Stimulated activated naive CD4-positive, alpha-beta T cell treated with Interleukin-2 at 50 U/mL for 16 hours (primary cell): ENCODE data around the gene LAMC2.
"Not testable (repeated sequence)": the region's sequence is repeated elsewhere in the genome, so short reads cannot be mapped to it uniquely, and the experiment has no call there.

Experiments used
- DNase-seq: peaks from one replicate; lab custom pipeline; 2025; lab: John Stamatoyannopoulos, UW

Gene LAMC2

GRCh38 chr1:183185941-183186490, at the start of gene LAMC2:
Gene LAMC2 (plus strand): TSS chr1:183186264. CDS start chr1:183186353, 89 bp downstream.
- DNase-seq = no peak

GRCh38 chr1:183137782-183138181, 48.3 kb upstream of the LAMC2 start:
- no peak for DNase-seq

GRCh38 chr1:183138301-183138700, 47.8 kb upstream of the LAMC2 start:
- DNase-seq = no peak

DNA sequence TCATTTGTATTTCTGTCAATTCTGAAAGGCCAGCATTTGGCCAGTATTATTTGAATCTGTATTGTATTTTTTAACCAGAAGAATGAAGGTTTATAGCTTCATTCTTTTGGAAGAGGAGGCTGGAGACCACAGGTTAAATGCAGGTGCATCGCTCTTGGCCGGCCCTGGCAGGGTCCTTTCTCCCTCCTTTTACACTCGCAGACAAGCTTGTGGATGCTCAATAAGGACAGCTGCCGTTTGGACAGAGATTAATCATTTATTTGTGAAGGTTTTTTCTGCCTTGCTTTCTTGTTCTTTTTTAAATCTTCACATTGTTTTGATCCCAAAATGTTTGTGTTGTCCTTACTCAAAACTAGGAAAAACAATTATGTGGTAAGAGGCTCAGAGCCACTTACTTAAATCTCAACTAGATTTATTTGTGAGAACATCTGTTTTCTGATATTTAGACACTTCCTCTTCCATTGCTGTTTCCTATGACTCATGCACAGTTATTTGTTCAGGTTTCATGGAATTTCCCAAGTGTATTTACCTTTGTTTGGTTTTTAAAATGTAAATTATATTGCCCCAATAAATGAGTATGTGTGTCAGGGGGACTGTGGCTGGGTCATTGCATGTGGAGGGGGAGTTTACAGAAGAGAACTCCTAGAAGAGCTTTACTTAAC, 46.7 kb upstream of the LAMC2 start:
- DNase-seq = no peak

DNA sequence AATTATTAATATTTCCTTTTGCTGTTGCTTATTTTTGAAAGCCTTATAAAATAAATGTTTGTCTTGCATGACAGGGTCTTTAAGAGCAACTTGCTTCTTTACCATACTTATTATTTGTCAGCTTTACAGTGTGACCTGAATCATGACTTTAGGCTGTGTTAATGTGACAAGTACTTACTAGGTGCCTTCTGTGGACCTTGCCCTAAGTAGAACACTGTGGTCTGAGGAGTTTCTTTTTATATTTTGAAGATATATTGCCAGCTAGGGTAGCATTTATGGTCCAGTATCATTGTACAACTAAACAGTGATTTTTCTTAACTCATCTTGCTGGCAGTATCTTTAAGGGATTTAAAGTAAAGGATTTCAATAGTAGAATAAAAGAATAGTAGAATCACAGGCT, 45.4 kb upstream of the LAMC2 start:
- DNase-seq = no peak

DNA sequence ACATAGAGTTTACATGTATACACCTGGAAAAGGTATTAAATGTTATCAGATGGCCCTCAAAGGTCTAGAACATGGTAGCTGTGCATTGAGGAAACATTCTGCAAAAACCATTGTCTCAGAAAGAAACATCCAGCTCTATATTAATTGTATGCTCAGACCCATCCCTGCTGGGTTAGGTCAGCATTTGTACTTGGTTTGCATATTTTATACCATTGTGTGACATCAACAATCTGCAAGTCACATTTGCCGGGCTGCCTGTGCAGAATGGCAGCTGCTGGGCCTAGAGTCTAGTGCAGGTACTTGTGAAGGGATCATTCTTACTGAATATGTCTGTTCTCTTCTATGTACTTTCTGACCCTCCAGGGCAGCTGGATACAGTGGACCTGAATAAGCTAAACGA, 43.9 kb upstream of the LAMC2 start:
- no peak for DNase-seq

DNA sequence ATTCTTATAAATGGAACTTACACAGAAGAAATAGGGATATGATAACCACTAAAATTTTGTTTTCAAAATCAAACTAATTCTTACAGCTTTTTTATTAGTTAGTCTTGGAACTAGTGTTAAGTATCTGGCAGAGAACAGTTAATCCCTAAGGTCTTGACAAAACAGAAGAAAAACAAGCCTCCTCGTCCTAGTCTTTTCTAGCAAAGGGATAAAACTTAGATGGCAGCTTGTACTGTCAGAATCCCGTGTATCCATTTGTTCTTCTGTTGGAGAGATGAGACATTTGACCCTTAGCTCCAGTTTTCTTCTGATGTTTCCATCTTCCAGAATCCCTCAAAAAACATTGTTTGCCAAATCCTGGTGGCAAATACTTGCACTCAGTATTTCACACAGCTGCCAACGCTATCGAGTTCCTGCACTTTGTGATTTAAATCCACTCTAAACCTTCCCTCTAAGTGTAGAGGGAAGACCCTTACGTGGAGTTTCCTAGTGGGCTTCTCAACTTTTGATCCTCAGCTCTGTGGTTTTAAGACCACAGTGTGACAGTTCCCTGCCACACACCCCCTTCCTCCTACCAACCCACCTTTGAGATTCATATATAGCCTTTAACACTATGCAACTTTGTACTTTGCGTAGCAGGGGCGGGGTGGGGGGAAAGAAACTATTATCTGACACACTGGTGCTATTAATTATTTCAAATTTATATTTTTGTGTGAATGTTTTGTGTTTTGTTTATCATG, 42.3 kb upstream of the LAMC2 start:
- DNase-seq = no peak

DNA sequence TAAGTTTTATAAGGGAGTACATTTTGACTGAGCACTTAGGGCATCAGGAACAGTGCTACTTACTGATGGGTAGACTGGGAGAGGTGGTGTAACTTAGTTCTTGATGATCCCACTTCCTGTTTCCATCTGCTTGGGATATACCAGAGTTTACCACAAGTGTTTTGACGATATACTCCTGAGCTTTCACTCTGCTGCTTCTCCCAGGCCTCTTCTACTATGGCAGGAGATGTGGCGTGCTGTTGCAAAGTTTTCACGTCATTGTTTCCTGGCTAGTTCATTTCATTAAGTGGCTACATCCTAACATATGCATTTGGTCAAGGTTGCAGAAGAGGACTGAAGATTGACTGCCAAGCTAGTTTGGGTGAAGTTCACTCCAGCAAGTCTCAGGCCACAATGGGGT, 41.3 kb upstream of the LAMC2 start:
- no peak for DNase-seq

DNA sequence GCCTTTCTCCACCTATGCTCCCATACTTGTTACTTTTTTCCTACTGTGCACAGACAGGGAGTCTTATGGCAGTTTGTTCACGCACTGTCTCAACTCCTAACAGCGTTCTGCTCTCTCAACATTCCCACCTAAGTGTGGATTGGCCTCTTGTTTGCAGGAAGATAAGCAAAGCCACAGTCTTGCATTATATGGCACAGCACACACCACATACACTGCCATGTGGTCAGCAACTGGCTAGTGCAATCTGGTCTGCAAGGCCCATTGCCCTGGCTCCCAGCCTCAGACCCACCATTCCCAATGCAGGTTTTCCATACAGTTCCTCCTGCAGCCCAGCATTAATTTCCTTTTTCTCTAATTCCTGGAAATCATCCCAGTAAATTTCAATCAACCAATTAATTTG, 38.3 kb upstream of the LAMC2 start:
- no peak for DNase-seq

DNA sequence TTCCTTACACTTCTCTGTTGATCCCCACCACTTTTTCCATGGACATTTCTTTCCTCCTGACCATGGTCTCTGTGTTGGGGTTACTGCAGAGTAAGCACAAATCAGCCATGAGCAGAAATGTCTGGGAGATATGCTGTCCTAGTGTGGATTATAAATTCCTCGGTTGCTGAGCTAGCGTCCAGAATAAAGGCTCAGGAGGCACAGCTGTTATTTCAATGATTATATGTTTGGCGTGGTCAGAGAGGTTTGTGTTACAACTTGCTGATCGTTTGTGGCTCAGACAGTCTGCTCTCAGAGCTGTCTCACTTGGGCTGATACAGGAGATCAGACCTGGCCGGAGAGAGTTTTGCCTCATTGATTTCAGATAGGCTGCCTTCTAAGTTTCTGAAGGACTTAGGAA, 37.5 kb upstream of the LAMC2 start:
- no peak for DNase-seq

GRCh38 chr1:183149273-183149672, 36.8 kb upstream of the LAMC2 start:
- no peak for DNase-seq

GRCh38 chr1:183150032-183150431, 36.0 kb upstream of the LAMC2 start:
- not testable (repeated sequence) for DNase-seq

DNA sequence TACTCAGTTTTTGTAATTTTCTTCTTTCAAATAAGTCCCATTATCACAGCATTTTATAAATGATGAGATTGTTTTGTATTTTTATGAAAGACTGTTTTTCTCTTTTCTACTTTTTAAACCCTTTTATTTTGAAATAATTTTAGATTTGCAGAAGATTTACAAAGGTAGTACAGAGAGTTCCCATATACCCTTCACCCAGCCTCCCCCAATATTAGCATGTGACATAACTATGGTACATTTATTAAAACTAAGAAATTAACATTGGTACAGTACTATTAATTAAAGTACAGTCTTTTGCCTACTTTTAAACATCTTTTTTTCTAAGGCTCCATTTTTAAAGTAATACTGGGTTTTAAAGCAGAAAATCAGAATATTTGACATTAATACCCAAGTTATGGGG, 35.6 kb upstream of the LAMC2 start:
- no peak for DNase-seq

DNA sequence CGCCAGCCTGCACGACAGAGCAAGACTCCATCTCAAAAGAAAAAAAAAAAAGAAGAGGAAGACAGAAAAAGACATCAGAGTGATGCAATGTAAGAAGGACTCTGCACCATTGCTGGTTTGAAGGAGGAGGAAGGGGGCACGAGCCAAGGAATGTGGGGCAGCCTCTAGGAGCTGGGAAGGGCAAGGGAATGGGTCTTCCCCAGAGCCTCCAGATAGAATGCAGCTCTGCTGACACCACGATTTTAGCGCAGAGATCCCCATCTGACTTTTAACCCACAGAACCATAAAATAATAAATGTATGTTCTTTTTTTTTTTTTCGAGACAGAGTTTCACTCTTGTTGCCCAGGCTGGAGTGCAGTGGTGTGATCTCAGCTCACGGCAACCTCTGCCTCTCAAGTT, 33.9 kb upstream of the LAMC2 start:
- no peak for DNase-seq

DNA sequence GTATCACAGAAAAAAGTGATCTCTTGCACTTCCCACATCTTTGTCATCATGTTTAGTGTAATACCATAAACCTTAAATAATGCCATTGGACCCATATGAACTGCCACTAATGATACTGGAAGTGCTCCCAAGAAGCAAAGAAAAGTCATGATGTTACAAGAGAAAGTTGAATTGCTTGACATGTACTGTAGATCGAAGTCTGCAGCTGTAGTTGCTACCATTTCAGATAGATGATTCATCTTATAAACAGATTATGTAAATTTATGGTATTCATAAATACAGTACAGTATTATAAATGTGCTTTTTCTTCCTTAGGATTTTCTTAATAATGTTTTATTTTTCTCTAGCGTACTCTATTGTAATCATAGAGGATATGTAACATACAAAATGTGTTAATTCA, 30.1 kb upstream of the LAMC2 start:
- no peak for DNase-seq

DNA sequence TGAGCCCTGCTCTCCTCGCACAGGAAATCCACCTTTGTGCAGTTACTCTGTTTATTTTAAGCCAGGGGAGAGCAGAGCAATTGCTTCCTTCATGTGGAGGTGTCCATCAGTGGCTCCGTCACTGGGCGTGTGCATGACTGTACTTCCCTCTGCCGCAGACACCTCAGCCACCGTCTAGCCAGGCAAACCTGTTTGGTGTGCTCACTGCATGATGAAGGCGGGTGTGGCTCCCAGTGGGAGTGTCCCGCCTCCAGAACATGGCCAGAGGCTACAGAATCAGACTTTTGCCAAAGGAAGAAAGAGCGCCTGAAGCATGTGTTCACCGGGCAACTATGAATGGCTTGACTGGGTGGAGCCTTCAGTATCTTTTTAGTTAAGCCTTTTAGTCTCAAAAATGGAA, 26.1 kb upstream of the LAMC2 start:
- DNase-seq = no peak

GRCh38 chr1:183161391-183161790, 24.7 kb upstream of the LAMC2 start:
- DNase-seq = no peak

DNA sequence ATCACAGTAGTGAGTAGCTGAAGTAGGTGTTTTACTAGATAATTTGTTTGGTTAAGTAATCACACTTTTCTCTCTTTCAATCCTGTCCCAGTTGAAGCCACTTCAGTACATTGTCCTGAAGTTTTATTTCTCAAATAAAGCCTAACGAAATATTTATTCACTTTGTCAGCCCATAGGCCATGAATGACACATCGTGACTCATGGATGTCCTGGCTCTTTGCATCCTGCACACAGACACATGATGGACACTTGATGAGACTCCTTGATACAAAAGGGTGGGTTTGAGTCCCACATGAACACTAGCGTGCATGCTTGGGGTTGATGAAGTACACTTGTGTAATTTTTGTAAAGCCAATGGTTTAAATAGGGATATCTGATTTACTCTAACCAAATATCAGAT, 22.7 kb upstream of the LAMC2 start:
- no peak for DNase-seq

DNA sequence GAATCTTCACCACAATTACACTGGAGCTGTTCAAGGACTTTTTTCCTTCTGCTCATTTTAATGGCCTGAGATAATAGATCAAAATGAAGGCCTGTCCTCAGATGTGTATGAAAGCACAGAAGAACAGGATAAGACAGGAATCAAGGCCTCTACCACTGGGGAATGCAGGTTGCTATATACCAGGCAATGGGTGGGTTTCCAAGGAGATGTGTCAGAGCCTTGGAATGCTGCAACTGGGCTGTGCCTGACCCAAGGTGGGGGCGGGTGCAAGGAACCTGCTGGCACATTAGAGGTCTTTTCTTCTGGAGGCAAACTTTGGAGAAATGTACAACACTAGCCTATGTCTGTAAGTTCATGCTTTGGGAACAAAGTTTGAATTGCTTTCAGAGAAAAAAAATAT, 21.7 kb upstream of the LAMC2 start:
- DNase-seq = no peak

DNA sequence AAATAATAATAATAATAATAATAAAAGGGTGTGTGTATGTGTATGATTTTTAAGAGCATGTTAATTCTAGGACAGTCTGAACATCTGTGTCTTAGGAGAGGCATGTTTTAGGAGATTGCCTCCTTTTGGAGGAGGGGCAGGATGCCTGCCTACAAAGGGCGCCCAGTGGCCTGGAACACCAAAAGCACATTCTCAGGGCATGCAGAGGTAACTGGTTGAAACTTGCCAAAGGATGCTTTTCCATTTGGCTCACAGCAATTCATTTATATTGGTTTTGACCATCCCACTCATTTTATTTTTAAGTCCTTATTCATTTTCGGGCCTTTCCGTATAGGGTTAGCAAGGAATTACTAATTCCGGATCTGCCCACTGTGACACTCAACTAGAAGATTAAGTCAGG, 21.1 kb upstream of the LAMC2 start:
- DNase-seq = no peak

DNA sequence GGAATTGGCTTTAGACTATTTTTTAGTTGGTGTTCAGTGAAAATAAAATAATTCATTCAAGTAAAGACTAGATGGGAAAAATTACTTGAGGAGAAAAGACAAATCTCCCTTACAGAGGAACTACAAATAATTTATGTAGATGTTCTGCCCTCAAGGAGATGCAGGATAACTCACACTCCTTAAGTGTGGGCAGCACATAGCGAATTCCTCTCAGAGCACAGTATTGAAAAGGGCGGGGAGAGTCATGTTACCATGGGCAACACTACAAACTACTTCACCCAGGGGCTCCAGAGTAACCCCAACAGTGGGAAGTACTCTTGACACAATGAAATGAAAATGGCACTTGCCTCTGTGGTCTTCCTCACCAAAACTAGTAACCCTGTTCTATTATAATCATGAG, 20.6 kb upstream of the LAMC2 start:
- no peak for DNase-seq

GRCh38 chr1:183166454-183166853, 19.6 kb upstream of the LAMC2 start:
- no peak for DNase-seq

DNA sequence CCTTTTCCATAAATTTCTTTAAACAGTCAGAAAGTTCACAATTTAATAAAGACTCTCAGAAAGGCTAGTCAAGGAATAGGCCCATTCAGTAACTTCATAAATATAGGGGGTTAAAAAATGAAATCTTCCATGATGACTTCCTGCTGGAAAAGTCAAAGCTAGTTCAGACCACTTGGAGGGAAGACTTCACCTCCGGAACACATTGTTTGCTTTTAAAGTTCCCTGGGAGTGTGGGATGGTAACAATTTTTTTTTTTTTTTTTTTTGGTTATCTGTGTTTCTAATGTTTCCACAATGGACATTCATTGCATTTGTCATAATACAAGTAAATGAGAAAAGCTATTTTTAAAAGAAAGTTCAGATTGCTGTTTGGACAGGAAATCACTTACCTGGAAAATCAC, 18.4 kb upstream of the LAMC2 start:
- DNase-seq = no peak

DNA sequence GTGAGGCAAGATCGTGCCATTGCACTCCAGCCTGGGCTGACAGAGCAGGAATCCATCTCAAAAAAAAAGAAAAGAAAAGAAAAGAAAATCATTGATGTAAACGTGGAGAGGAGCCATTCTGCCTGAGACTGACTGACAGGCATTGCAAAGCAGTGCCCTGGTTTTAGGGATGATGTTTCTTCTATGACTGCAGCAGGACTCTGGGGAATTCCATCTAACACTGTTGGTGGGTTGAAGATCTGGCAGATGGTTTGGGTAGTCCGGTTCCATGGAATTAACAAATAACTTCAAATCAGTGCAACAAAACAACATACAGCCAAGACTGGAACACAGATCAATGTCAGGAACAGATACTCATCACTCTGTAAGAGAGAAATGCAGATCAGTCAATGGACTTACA, 17.8 kb upstream of the LAMC2 start:
- no peak for DNase-seq
